HG03039 (cell line): ENCODE measurements around the gene MARCO.
"Not testable (repeated sequence)": the region's sequence is repeated elsewhere in the genome, so short reads cannot be mapped to it uniquely, and the experiment has no call there.

Experiments
- ATAC-seq: cut with Tn5 transposase; IDR thresholded peaks from one replicate; pipeline ENCODE4 v1.9.1; 2021; ENCODE audit warnings: mild to moderate bottlenecking, moderate library complexity; ENCODE audit not compliant: unreplicated experiment

MARCO gene

DNA sequence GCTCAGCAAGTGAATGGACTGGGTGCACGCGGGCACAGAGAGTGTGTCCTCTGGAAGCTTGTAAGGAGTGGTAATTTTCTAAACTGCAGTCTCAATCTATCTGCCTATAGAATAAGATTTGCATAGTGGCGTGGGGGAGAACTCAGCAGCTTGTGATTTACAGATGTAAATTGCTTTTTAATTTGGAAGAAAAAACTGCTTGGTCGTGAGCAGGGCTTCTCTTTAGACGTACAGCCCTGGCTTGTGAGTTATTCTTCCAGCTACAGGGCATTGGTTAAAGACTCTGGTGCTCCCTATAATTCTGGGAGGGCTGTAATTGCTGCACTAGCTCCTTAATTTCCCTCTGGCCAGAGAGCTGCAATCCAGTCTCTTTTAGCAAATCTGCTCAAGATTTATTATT, 84.9 kb downstream of the MARCO start:
- no peak for ATAC-seq

GRCh38 chr2:119028327-119029174, 86.6 kb downstream of the MARCO start:
- ATAC-seq: no peak

- no peak for ATAC-seq
These were observed 87.3 kb downstream of the MARCO start for GRCh38 chr2:119029297-119029696.

DNA sequence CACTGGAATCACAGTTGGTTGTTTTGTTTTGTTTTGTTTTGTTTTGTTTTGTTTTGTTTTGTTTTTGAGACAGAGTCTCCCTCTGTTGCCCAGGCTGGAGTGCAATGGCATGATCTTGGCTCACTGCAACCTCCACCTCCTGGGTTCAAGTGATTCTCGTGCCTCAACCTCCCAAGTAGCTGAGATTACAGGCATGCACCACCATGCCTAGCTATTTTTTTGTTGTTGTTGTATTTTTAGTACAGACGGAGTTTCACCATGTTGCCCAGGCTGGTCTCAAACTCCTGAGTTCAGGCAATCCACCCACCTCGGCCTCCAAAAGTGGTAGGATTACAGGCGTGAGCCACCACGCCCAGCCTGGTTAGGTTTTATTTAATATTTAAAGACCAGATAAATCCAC, 95.9 kb downstream of the MARCO start:
- not testable (repeated sequence) for ATAC-seq

GRCh38 chr2:119040730-119041129, 98.7 kb downstream of the MARCO start:
- no peak for ATAC-seq
